ENCODE results near the gene SEC16A. TPM values are rescaled to one million over a fixed set of nuclear protein-coding genes. Genes with fewer than 3 reads are reported as not detected.

The SEC16A gene
- total and polyA plus RNA-seq, 5 donors from 2014 or later, result 17.7 to 74.4 (median 21.3) TPM

DNA sequence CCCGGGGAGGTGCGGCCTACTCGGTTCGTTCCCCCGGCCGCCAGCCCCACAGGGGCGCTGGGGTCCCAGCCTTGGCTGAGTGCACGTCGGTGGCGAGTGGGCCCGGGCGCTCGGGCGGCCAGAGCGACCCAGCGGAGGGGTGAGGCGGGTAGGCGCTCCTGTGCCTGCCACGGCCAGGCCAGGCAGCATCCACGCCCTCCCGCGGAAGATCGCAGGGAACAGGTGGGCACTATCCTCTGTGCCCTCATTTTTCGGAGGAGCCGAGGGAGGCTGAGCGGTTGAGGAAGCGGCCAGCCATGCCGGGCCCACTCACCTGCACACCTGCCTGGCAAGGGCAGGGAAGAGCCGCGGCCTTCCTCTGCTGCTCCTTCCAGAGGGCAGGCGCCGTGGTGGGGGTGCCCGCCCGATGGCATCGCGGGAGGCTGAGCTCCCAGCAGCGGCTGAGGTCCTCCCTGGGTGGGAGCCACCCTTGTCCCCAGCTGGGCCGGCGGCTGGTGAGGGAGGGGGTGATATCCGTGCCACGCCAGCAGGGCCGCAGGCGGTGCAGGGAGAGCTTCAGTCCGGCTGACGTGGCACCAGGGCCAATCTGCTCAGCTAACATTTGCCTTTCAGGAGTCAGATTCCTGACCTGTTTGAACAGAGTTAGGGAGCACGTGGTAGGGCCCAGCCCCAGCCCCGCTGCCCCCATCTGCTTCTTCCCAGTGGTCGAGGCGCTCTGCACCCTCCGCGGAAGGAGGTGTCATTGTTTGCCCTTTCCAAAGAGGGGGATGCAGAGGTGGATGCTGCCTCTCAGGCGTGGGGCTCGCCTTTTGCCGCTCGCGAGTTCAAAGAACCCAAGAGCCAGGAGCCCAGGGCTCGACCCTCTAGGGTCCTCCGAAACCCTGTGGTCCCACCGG lies 1.6 kb upstream of the SEC16A start:
- Mint-ChIP-seq H3K27me3 (peaks cover 8% of the 10 kb centered on the region), H3K36me3 (peaks cover 4% of the 10 kb centered on the region), H3K4me3 (peak overlapping the region; percentile 21 to 87 (median 73)), H3K27ac (peak overlapping the region in 1 of 3 donors; percentile 86), H3K9me3 (peaks cover 0 to 1% (median 0%) of the 10 kb centered on the region in 7 donors), H3K4me1 (peaks cover 0 to 34% (median 19%) of the 10 kb centered on the region in 4 donors)
- Histone ChIP-seq H3K27ac (ENCODE audit: insufficient read depth, low read length, poor library complexity, severe bottlenecking) (peak overlapping the region; percentile 98), H3K36me3 (ENCODE audit: control insufficient read depth, insufficient read depth, low read length) (no peaks in the 10 kb centered on the region), H3K27me3 (ENCODE audit: control insufficient read depth, insufficient read depth, low read length) (no peaks in the 10 kb centered on the region), H3K4me1 (ENCODE audit: control insufficient read depth, insufficient read depth, low read length, poor library complexity, severe bottlenecking) (peaks cover 36% of the 10 kb centered on the region), H3K4me3 (ENCODE audit: low read depth, low read length) (no peak overlapping the region), H3K9me3 (ENCODE audit: control insufficient read depth in 2 of 2, low read length in 2 of 2) (no peaks in the 10 kb centered on the region)
- DNase-seq (peak in 2 of 3 donors; percentile 11), ATAC-seq (ENCODE audit: low read depth in 2 of 2) (no peak)

DNA sequence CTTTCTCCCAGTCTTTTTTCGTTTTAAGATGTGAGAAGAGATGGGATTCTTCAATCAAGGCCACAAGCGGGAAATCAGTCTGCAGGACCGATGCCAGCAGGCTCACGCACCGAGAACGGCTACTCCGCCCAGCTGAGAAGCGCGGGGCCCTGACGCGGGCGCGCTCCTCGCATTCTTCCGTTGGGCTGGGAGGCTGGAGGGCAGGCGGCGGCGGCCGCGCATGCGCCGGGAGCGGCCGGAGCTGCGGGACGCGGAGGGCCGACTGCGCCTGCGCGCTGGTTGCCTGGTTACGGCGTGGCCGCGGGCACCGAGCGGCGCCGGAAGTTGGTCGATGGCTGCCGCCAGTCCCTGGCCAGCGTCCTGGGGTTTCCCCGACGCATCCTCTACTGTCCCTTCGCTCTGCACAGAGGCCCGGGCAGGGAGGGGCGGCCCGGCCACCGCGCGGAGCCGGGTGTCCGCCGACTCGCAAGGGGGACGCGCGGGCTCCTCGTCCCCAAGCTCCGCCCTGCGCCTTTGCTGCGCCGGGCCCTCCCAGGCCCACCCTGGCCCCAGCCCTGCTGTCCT lies 831 bp upstream of the SEC16A start:
- Histone ChIP-seq H3K4me1 (ENCODE audit: control insufficient read depth, insufficient read depth, low read length, poor library complexity, severe bottlenecking) (peaks cover 36% of the 10 kb centered on the region), H3K36me3 (ENCODE audit: control insufficient read depth, insufficient read depth, low read length) (no peaks in the 10 kb centered on the region), H3K4me3 (ENCODE audit: low read depth, low read length) (peak overlapping the region; percentile 68), H3K27me3 (ENCODE audit: control insufficient read depth, insufficient read depth, low read length) (no peaks in the 10 kb centered on the region), H3K27ac (ENCODE audit: insufficient read depth, low read length, poor library complexity, severe bottlenecking) (peak overlapping the region; percentile 98), H3K9me3 (ENCODE audit: control insufficient read depth in 2 of 2, low read length in 2 of 2) (no peaks in the 10 kb centered on the region)
- peaks cover 4% of the 10 kb centered on the region for H3K36me3 Mint-ChIP-seq
- ATAC-seq (ENCODE audit: low read depth in 2 of 2), result peak; percentile 59 to 64
- peaks cover 0 to 1% (median 0%) of the 10 kb centered on the region in 7 donors for H3K9me3 Mint-ChIP-seq
- DNase-seq, result peak; percentile 91 to 97 (median 92)
- H3K4me3 Mint-ChIP-seq, result peak overlapping the region; percentile 93 to 100 (median 98)
- peaks cover 8% of the 10 kb centered on the region for H3K27me3 Mint-ChIP-seq
- peaks cover 4 to 41% (median 24%) of the 10 kb centered on the region in 4 donors for H3K4me1 Mint-ChIP-seq
- peak overlapping the region; percentile 86 to 99 (median 96) for H3K27ac Mint-ChIP-seq

DNA sequence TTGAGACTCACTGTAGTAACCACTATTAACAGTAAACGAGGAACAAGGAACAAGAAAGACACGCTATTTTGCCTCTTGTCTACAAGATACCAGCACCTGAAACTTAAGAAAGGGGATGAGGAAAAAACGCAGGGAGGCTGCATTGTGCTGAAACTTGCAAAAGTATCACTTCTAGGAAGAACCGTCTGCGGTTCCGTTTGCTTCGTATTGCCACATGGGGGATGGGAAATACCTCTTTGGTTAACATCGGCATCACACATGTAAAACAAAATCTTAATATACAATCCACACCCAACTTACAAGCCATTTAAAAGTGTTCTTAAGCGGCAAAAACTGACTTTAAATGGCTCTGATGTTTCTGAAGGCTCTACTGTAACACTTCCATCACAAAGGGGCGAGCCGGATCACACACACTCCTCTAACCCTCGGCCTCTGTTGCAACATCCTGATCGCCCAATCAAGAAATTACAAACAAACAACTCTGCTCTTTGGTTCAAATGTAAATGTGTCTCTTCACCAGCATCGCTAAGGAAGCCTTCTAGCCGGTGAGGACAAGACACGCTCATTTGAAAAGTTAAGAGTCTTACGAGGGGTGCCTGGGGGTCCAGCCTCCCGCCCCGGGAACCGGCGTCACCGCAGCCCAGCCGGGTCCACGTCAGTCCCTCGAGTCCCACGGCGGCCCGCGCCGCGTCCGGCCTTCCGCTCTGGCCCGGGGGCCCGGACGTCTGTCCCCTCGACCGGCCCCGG lies 621 bp downstream of the SEC16A start:
- H3K36me3 ChIP-seq (ENCODE audit: control insufficient read depth, insufficient read depth, low read length), result peaks cover 8% of the 10 kb centered on the region
- H3K27ac ChIP-seq (ENCODE audit: insufficient read depth, low read length, poor library complexity, severe bottlenecking), result peak overlapping the region; percentile 98
- H3K4me3 ChIP-seq (ENCODE audit: low read depth, low read length), result peak overlapping the region; percentile 94
- ATAC-seq (ENCODE audit: low read depth in 2 of 2) (no peak), DNase-seq (peak in 2 of 3 donors; percentile 40 to 77)
- no peaks in the 10 kb centered on the region for H3K9me3 ChIP-seq (ENCODE audit: control insufficient read depth in 2 of 2, low read length in 2 of 2)
- Mint-ChIP-seq H3K4me3 (peak overlapping the region; percentile 86 to 98 (median 95)), H3K9me3 (peaks cover 0 to 1% (median 0%) of the 10 kb centered on the region in 7 donors), H3K27me3 (peaks cover 8% of the 10 kb centered on the region), H3K4me1 (peaks cover 4 to 51% (median 25%) of the 10 kb centered on the region in 4 donors), H3K27ac (peak overlapping the region; percentile 87 to 96 (median 88)), H3K36me3 (peaks cover 10% of the 10 kb centered on the region)
- peaks cover 36% of the 10 kb centered on the region for H3K4me1 ChIP-seq (ENCODE audit: control insufficient read depth, insufficient read depth, low read length, poor library complexity, severe bottlenecking)
- H3K27me3 ChIP-seq (ENCODE audit: control insufficient read depth, insufficient read depth, low read length), result no peaks in the 10 kb centered on the region

DNA sequence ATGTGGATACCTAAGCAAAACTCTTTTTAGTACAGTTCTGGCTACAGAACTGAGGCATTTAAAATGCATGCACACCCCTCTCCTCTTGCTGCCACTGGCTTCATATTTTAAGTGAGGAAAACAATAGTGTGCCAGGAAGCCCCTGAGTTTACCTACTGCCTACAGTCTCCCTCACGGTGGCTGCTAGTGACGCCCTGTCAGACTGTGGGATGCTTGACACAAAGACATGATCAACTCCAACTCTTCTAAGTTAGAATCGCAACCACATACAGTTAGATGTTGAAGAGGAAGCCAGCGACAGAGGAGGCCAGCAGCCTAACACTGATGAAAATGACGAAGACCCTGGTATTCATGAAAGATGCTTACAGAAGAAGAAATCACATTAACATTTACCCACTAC lies 1.3 kb downstream of the SEC16A start:
- H3K4me3 ChIP-seq (ENCODE audit: low read depth, low read length), result peak overlapping the region; percentile 94
- peak overlapping the region; percentile 86 to 98 (median 95) for H3K4me3 Mint-ChIP-seq
- peaks cover 14% of the 10 kb centered on the region for H3K36me3 ChIP-seq (ENCODE audit: control insufficient read depth, insufficient read depth, low read length)
- H3K4me1 Mint-ChIP-seq, result peaks cover 4 to 51% (median 25%) of the 10 kb centered on the region in 4 donors
- no peaks in the 10 kb centered on the region for H3K9me3 ChIP-seq (ENCODE audit: control insufficient read depth in 2 of 2, low read length in 2 of 2)
- peaks cover 16% of the 10 kb centered on the region for H3K36me3 Mint-ChIP-seq
- H3K27me3 ChIP-seq (ENCODE audit: control insufficient read depth, insufficient read depth, low read length), result no peaks in the 10 kb centered on the region
- no peak for ATAC-seq (ENCODE audit: low read depth in 2 of 2)
- H3K9me3 Mint-ChIP-seq, result peaks cover 0 to 1% (median 0%) of the 10 kb centered on the region in 7 donors
- peak in 1 of 3 donors; percentile 40 for DNase-seq
- peak overlapping the region; percentile 98 for H3K27ac ChIP-seq (ENCODE audit: insufficient read depth, low read length, poor library complexity, severe bottlenecking)
- peaks cover 8% of the 10 kb centered on the region for H3K27me3 Mint-ChIP-seq
- peaks cover 36% of the 10 kb centered on the region for H3K4me1 ChIP-seq (ENCODE audit: control insufficient read depth, insufficient read depth, low read length, poor library complexity, severe bottlenecking)
- H3K27ac Mint-ChIP-seq, result peak overlapping the region; percentile 87 to 96 (median 88)

DNA sequence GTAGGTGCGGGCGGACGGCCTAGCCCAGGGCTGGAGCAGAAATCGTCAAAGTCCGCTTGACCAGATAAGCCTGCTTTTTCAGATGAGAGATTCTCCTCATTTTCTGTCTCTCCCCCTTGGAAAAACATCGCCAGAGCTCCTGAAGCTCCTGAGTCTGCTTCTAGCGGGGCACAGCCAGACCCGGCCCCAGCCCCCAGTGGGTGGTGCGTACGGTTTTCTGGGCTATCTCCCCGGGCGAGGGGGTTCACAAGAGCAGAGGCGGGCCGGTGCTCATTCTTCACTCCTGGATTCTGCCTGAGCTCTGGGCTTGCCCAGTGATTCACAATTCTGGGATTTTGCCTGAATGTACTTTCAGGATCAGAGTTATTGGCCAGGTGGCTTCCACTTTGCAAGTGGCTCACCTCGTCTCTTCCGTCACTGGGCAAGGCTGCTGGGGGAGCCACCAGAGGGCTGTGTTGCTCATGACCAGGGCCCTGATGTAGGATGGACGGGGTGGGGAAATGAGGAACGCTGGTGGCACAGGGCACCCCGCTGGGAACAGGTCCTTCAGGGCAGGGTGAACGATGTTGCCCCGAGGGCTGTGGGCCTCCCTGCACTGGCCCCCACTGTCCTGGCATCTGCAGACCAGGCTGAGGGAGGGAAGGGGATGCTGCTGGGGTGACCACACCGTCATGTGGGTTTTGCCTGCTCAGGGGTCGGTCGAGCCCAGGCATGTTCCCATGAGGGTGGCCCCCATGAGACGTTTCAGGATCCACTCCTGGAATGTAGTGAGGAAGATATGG lies 6.3 kb downstream of the SEC16A start:
- no peak overlapping the region for H3K27ac ChIP-seq (ENCODE audit: insufficient read depth, low read length, poor library complexity, severe bottlenecking)
- Mint-ChIP-seq H3K4me1 (peaks cover 4 to 34% (median 14%) of the 10 kb centered on the region in 4 donors), H3K4me3 (no peak overlapping the region), H3K36me3 (peaks cover 22% of the 10 kb centered on the region), H3K9me3 (no peaks in the 10 kb centered on the region), H3K27me3 (no peaks in the 10 kb centered on the region), H3K27ac (peak overlapping the region in 1 of 3 donors; percentile 52)
- no peak for DNase-seq
- no peak overlapping the region for H3K4me3 ChIP-seq (ENCODE audit: low read depth, low read length)
- peaks cover 61% of the 10 kb centered on the region for H3K36me3 ChIP-seq (ENCODE audit: control insufficient read depth, insufficient read depth, low read length)
- H3K9me3 ChIP-seq (ENCODE audit: control insufficient read depth in 2 of 2, low read length in 2 of 2), result no peaks in the 10 kb centered on the region
- no peaks in the 10 kb centered on the region for H3K27me3 ChIP-seq (ENCODE audit: control insufficient read depth, insufficient read depth, low read length)
- ATAC-seq (ENCODE audit: low read depth in 2 of 2), result no peak
- peaks cover 11% of the 10 kb centered on the region for H3K4me1 ChIP-seq (ENCODE audit: control insufficient read depth, insufficient read depth, low read length, poor library complexity, severe bottlenecking)

DNA sequence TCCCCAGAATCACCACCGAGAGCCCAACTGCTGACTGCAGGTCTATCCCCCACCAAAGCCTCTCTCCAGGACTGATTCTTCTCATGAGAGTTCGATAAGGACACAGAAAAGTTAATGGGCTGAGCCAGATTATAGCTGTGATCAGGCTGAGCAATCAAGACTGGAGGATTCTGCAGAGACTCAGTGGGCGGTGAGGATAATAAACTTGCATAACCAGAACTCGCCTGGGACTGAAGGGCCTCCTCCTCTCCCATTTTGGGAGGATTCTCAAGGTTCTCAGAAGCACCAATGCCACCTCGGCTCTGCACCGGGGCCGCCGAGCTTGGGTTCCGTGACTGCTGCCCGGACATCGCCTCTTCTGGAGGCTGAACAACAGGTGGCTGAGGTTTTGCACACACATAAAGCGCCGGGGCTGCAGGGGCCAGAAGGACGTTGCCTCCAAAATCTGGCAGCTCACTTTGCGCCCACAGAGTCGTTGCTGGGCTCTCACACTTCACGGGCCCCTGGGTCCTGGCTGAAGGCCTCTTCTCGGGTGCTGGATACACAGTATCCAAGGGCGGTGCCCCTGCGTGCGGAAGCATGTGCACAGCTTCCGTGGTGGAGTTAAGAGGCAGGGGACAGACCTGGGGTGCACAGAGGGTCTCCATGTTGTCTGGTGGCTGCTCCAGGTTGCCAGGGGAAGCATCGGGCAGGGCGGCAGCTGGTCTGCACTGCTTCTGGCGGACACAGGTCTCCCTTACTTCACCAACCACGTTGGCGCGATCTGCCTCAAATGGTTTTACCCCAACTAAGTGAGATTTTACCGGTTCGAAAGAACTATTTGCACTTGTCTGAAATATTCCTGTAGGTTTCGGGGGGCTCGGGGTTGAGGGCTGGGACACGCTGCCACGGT lies 7.6 kb downstream of the SEC16A start:
- no peaks in the 10 kb centered on the region for H3K27me3 ChIP-seq (ENCODE audit: control insufficient read depth, insufficient read depth, low read length)
- no peaks in the 10 kb centered on the region for H3K9me3 ChIP-seq (ENCODE audit: control insufficient read depth in 2 of 2, low read length in 2 of 2)
- peaks cover 26% of the 10 kb centered on the region for H3K36me3 Mint-ChIP-seq
- H3K36me3 ChIP-seq (ENCODE audit: control insufficient read depth, insufficient read depth, low read length), result peaks cover 74% of the 10 kb centered on the region
- peaks cover 4% of the 10 kb centered on the region for H3K4me1 ChIP-seq (ENCODE audit: control insufficient read depth, insufficient read depth, low read length, poor library complexity, severe bottlenecking)
- no peak overlapping the region for H3K27ac ChIP-seq (ENCODE audit: insufficient read depth, low read length, poor library complexity, severe bottlenecking)
- no peaks in the 10 kb centered on the region for H3K27me3 Mint-ChIP-seq
- no peak overlapping the region for H3K4me3 Mint-ChIP-seq
- H3K27ac Mint-ChIP-seq, result no peak overlapping the region
- ATAC-seq (ENCODE audit: low read depth in 2 of 2), result no peak
- H3K4me3 ChIP-seq (ENCODE audit: low read depth, low read length), result no peak overlapping the region
- no peaks in the 10 kb centered on the region for H3K9me3 Mint-ChIP-seq
- DNase-seq, result no peak
- H3K4me1 Mint-ChIP-seq, result peaks cover 4 to 25% (median 11%) of the 10 kb centered on the region in 4 donors

All from CD4-positive, CD25-positive, alpha-beta regulatory T cell (primary cell).